Breast epithelium (tissue), 4 donors: ENCODE data around the gene KIF4A. TPM values are rescaled to one million over a fixed set of nuclear protein-coding genes. Genes with fewer than 3 reads are reported as not detected.
A peak's percentile ranks its signal among the peaks of the same experiment; 100 is the strongest.

Source experiments
- DNase-seq, 2 donors: peaks; one replicate each; pipeline ENCODE4 v3.0.0-alpha.2; 2019; ENCODE audit warnings: low spot score in 2 of 2
- H3K27ac ChIP-seq, 2 donors: fragments of 200-600 bp; sonication (generic) in 1 of 2; one replicate each; pipeline ENCODE4 v1.5.1; 2016 to 2019; ENCODE audit warnings: mild to moderate bottlenecking in 1 of 2
- H3K27me3 ChIP-seq, 2 donors: fragments of 200-600 bp; sonication (generic) in 1 of 2; one replicate each; pipeline versions ENCODE4 v1.5.1 to v1.6.0; 2017 to 2019; ENCODE audit warnings: control low read depth in 1 of 2, mild to moderate bottlenecking in 1 of 2
- H3K36me3 ChIP-seq: fragments of 200-600 bp; one replicate; pipeline ENCODE4 v1.5.1; 2019
- H3K4me1 ChIP-seq, 2 donors: fragments of 200-600 bp; sonication (generic); one replicate each; pipeline ENCODE4 v1.5.1; 2016 to 2019; ENCODE audit warnings: control low read depth in 1 of 2
- H3K4me3 ChIP-seq, 3 donors: fragments of 200-600 bp; sonication (generic); 1 replicate in 2 of 3; 2 replicates in 1 of 3; pipeline ENCODE4 v1.5.1; 2016 to 2019; ENCODE audit warnings: mild to moderate bottlenecking in 3 of 3, moderate library complexity in 2 of 3
- H3K9me3 ChIP-seq, 2 donors: fragments of 200-600 bp; sonication (generic) in 1 of 2; one replicate each; pipeline ENCODE4 v1.5.1; 2016 to 2019; ENCODE audit warnings: control low read depth in 1 of 2
- POLR2A ChIP-seq: fragments of 450-650 bp; IDR thresholded peaks from one replicate; pipeline ENCODE4 v1.6.1; 2016; ENCODE audit warnings: antibody characterized with exemption, mild to moderate bottlenecking, moderate library complexity
- POLR2AphosphoS5 ChIP-seq, 3 donors: sonication (generic); formaldehyde crosslinking; IDR thresholded peaks; one replicate each; pipeline ENCODE4 v1.6.1; 2017; ENCODE audit warnings: antibody characterized with exemption in 3 of 3
- intact Hi-C: fragments of 100-400 bp; cut with DNase I; formaldehyde crosslinking; loops from one replicate; pipeline ENCODE4 v1.15.1; 2023; ENCODE audit warnings: low total_unique reads
- total RNA-seq, 3 donors: library from RNA; depleted of rRNA; stranded (reverse); fragments of >200 nt; gene quantifications; one replicate each; pipeline ENCODE4 v1.1.0, GENCODE V29; 2016
- TF ChIP-seq, protein P1 (sequence below), 3 donors: fragments of 450-650 bp; IDR thresholded peaks; one replicate each; pipeline ENCODE4 v1.5.1; 2016 to 2017; ENCODE audit warnings: antibody characterized with exemption in 3 of 3, mild to moderate bottlenecking in 3 of 3, moderate library complexity in 3 of 3

KIF4A gene
- total RNA-seq, 3 donors from 2014 or later, result 0.15 to 0.80 (median 0.33) TPM

DNA sequence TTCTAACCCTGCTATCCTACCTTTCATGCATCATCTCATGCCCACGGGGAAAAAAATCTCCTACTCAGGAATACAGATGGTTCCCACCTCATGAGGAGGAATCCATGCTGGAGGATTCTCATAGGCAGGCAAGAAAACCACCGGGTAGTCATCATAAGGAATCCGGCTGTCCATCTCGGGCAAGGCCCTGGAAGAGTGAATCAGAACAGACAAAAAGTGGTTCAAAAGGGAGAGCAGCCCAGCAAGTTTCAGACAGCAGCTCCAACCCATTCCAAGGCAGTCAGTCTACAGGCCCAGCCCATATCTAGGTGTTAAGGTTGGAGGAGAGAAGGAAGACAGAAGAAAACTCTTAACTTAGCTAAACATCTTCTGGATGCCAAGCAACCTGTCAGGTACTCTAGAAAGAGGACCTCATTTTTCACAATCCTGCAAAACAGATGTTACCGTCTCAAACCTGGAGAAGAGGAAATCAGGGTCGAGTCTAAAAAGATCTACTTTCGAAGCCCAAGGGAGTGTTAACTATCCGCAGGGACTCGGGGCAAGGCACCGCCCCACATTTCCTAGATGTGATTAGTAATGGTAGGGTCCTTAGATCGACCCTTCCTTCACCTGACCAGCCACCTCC lies 624 bp upstream of the KIF4A start:
- intact Hi-C loops, result loop anchor here (5.0 kb wide), 1 partner anchor 503 kb away; no protein-coding TSS in a partner anchor
- H3K36me3 ChIP-seq, result no peaks in the 10 kb centered on the region
- no peaks in the 10 kb centered on the region for H3K9me3 ChIP-seq
- DNase-seq, result no peak
- H3K27ac ChIP-seq, result peak overlapping the region; percentile 65 to 67
- peaks cover 0 to 4% of the 10 kb centered on the region in 2 donors for H3K4me1 ChIP-seq
- H3K27me3 ChIP-seq, result peaks cover 0 to 30% of the 10 kb centered on the region in 2 donors
- TF ChIP-seq, protein P1, sequence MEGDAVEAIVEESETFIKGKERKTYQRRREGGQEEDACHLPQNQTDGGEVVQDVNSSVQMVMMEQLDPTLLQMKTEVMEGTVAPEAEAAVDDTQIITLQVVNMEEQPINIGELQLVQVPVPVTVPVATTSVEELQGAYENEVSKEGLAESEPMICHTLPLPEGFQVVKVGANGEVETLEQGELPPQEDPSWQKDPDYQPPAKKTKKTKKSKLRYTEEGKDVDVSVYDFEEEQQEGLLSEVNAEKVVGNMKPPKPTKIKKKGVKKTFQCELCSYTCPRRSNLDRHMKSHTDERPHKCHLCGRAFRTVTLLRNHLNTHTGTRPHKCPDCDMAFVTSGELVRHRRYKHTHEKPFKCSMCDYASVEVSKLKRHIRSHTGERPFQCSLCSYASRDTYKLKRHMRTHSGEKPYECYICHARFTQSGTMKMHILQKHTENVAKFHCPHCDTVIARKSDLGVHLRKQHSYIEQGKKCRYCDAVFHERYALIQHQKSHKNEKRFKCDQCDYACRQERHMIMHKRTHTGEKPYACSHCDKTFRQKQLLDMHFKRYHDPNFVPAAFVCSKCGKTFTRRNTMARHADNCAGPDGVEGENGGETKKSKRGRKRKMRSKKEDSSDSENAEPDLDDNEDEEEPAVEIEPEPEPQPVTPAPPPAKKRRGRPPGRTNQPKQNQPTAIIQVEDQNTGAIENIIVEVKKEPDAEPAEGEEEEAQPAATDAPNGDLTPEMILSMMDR (IDR thresholded peaks at IDR 0.05), result no peak
- TF ChIP-seq POLR2AphosphoS5 (IDR thresholded peaks at IDR 0.05), result no peak
- H3K4me3 ChIP-seq, result peak overlapping the region; percentile 52 to 69 (median 59)

GRCh38 chrX:70292788-70293187 lies 2.9 kb downstream of the KIF4A start:
- Histone ChIP-seq H3K27ac (no peak overlapping the region), H3K4me3 (no peak overlapping the region), H3K9me3 (no peaks in the 10 kb centered on the region), H3K36me3 (no peaks in the 10 kb centered on the region), H3K27me3 (peaks cover 0 to 21% of the 10 kb centered on the region in 2 donors), H3K4me1 (peaks cover 0 to 4% of the 10 kb centered on the region in 2 donors)
- DNase-seq, result no peak
- TF ChIP-seq POLR2A (no peak), POLR2AphosphoS5 (IDR thresholded peaks at IDR 0.05) (no peak)
- TF ChIP-seq, protein P1 (IDR thresholded peaks at IDR 0.05), result no peak
- intact Hi-C loops, result no loop called here

DNA sequence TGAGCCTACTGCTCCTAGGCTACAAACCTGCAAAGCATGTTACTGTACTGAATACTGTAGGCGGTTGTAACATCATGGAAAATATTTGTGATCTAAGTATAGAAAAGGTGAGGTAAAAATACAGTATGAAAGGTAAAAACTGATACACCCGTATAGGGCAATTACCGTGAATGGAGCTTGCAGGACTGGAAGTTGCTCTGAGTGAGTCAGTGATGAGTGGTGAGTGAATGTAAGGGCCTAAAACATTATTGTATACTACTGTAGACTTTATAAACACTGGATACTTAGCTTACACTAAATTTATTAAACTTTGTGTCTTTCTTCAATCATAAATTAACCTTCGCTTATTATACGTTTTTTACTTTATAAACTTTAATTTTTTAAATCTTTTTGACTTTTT lies 3.7 kb downstream of the KIF4A start:
- Histone ChIP-seq H3K27ac (no peak overlapping the region), H3K36me3 (no peaks in the 10 kb centered on the region), H3K9me3 (no peaks in the 10 kb centered on the region), H3K4me3 (no peak overlapping the region), H3K4me1 (peaks cover 0 to 4% of the 10 kb centered on the region in 2 donors), H3K27me3 (peaks cover 0 to 22% of the 10 kb centered on the region in 2 donors)
- TF ChIP-seq, protein P1 (IDR thresholded peaks at IDR 0.05), result no peak
- TF ChIP-seq POLR2AphosphoS5 (IDR thresholded peaks at IDR 0.05) (no peak), POLR2A (no peak)
- intact Hi-C loops, result no loop called here
- DNase-seq, result no peak

DNA sequence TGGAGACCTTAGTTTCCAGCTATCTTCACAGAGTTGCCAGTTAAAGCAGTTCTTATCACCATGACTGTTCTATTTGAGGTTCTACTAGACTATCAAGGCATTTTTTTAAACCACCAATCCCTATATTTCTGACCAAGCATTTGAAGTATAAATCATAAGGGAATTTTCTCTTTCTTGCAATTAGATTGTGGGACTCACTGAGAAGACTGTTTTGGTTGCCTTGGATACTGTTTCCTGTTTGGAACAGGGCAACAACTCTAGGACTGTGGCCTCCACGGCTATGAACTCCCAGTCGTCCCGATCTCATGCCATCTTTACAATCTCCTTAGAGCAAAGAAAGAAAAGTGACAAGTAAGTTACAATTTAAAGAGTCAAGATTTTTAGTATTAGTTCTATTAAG lies 11.8 kb downstream of the KIF4A start:
- Histone ChIP-seq H3K4me1 (no peaks in the 10 kb centered on the region), H3K36me3 (no peaks in the 10 kb centered on the region), H3K9me3 (no peaks in the 10 kb centered on the region), H3K27me3 (peaks cover 0 to 35% of the 10 kb centered on the region in 2 donors), H3K4me3 (no peak overlapping the region), H3K27ac (no peak overlapping the region)
- DNase-seq, result no peak
- intact Hi-C loops, result no loop called here
- no peak for TF ChIP-seq POLR2AphosphoS5 (IDR thresholded peaks at IDR 0.05)
- TF ChIP-seq, protein P1 (IDR thresholded peaks at IDR 0.05), result no peak
- no peak for TF ChIP-seq POLR2A

GRCh38 chrX:70313503-70313902 lies 23.6 kb downstream of the KIF4A start:
- intact Hi-C loops, result no loop called here
- Histone ChIP-seq H3K27me3 (peaks cover 0 to 21% of the 10 kb centered on the region in 2 donors), H3K9me3 (no peaks in the 10 kb centered on the region), H3K36me3 (no peaks in the 10 kb centered on the region), H3K4me3 (no peak overlapping the region), H3K4me1 (no peaks in the 10 kb centered on the region), H3K27ac (no peak overlapping the region)
- DNase-seq, result no peak
- TF ChIP-seq, protein P1 (IDR thresholded peaks at IDR 0.05), result no peak
- TF ChIP-seq POLR2AphosphoS5 (IDR thresholded peaks at IDR 0.05), result no peak
- no peak for TF ChIP-seq POLR2A
